Pancreas (tissue), 10 donors: ENCODE measurements around the gene FKBP5. TPM values are rescaled to one million over a fixed set of nuclear protein-coding genes. Genes with fewer than 3 reads are reported as not detected.

Experiments
- ATAC-seq, 4 donors: fragments of 200-7000 bp; cut with Tn5 transposase; one replicate each; pipeline versions ENCODE4 v1.8.0 to v1.9.1; 2020; ENCODE audit warnings: mild to moderate bottlenecking in 4 of 4, moderate library complexity in 4 of 4
- DNase-seq, 6 donors: peaks; one replicate each; pipeline ENCODE4 v3.0.0-alpha.2; 2020
- FAIRE-seq: peaks from 2 replicates; lab custom pipeline; 2012; peaks lifted over from hg19 to GRCh38; lab: Jason Lieb, UNC
- H3K27ac ChIP-seq, 4 donors: fragments of 200-600 bp; sonication (generic); 1 replicate in 3 of 4; 2 replicates in 1 of 4; pipeline versions ENCODE4 v1.5.0 to v1.8.0; 2020
- H3K27me3 ChIP-seq, 4 donors: fragments of 200-600 bp; one replicate each; pipeline ENCODE4 v1.8.0; 2021
- H3K36me3 ChIP-seq, 3 donors: fragments of 200-600 bp; sonication (generic) in 1 of 3; one replicate each; pipeline versions ENCODE4 v1.5.0 to v1.8.0; 2020 to 2021
- H3K4me1 ChIP-seq, 3 donors: fragments of 200-600 bp; one replicate each; pipeline ENCODE4 v1.8.0; 2021
- H3K4me3 ChIP-seq, 4 donors: fragments of 200-600 bp; sonication (generic) in 2 of 4; one replicate each; pipeline versions ENCODE4 v1.5.0 to v1.8.0; 2020 to 2021
- H3K9me3 ChIP-seq, 4 donors: fragments of 200-600 bp; one replicate each; pipeline ENCODE4 v1.8.0; 2021
- WGBS, 2 donors: extraction: QIAGEN DNeasy Blood & Tissue Kit; methylation state at CpG; one replicate each; pipeline ENCODE4 v1.1.7; 2013; 5-methylcytosine and 5-hydroxymethylcytosine counted together
- intact Hi-C, 3 donors: fragments of 100-400 bp; cut with DNase I; formaldehyde crosslinking; loops; one replicate each; pipeline versions ENCODE4 v1.11.1 to v1.14.2; 2022
- polyA plus RNA-seq, 2 donors: library from polyadenylated mRNA; stranded (reverse); fragments of 200-250 nt; gene quantifications; one replicate each; pipeline ENCODE4 v1.2.3, GENCODE V29; 2013
- total RNA-seq, 6 donors: library from RNA; stranded (reverse); fragmentation: NEBNext Ultra II Directional in 4 of 6; extraction: Animal tissue kit (Norgen Biotek cat#: 25700) in 4 of 6; gene quantifications; one replicate each; pipeline versions ENCODE4 v1.2.1 to v1.2.4, GENCODE V29; 2021 to 2023
- TF ChIP-seq, protein P1 (sequence below), 4 donors: fragments of 200-600 bp; sonication (generic) in 3 of 4; IDR thresholded peaks; one replicate each; pipeline versions ENCODE4 v1.5.0 to v1.8.0; 2021; ENCODE audit warnings: antibody characterized with exemption in 4 of 4
- donor health status: healthy with polysubstance abuse.
- donor health status: DM: no; HTN: no; CAD: no; lungs with moderate emphysema.
- donor health status: DM: no; HTN: no; CAD: no.
- donor health status: control.
- donor health status: control.
- donor health status: Bipolar disorder and iron deficiency.
- donor health status: DM: yes; HTN: yes; CAD: no.
- donor health status: DM: no; HTN: no; CAD: no.
- donor health status: DM: no; HTN: no; CAD: no.
- donor health status: DM: yes; HTN: yes; CAD: no.

Gene FKBP5
- total and polyA plus RNA-seq, 8 donors: 13.0 to 78.4 (median 50.3) TPM

DNA sequence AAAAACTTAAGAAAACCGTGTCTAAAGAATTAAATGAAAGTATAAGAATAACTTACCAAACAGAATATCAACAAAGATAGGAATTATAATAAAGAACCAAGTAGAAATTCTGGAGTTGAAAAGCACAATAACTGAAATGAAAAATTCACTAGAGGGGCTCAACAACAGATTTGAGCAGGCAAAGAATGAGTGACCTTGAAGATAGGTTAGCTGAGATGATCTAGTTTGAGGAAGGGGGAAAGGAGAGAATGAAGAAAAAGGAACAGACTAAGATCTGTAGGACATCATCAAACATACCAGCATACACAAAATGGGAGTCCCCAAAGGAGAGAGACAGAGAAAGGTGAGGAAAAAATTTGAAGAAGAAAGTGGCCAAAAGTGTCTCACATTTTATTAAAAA, 138.3 kb downstream of the FKBP5 start:
- WGBS, 2 donors: 44% methylated on average over 1 of the region's 1 CpG
- Histone ChIP-seq H3K4me1 (no peaks in the 10 kb centered on the region), H3K9me3 (no peaks in the 10 kb centered on the region), H3K27me3 (peaks cover 0 to 4% (median 0%) of the 10 kb centered on the region in 4 donors), H3K27ac (no peak overlapping the region), H3K36me3 (no peaks in the 10 kb centered on the region), H3K4me3 (no peak overlapping the region)
- DNase-seq (no peak), ATAC-seq (no peak), FAIRE-seq (no peak)
- intact Hi-C loops: no loop called here
- TF ChIP-seq, protein P1, sequence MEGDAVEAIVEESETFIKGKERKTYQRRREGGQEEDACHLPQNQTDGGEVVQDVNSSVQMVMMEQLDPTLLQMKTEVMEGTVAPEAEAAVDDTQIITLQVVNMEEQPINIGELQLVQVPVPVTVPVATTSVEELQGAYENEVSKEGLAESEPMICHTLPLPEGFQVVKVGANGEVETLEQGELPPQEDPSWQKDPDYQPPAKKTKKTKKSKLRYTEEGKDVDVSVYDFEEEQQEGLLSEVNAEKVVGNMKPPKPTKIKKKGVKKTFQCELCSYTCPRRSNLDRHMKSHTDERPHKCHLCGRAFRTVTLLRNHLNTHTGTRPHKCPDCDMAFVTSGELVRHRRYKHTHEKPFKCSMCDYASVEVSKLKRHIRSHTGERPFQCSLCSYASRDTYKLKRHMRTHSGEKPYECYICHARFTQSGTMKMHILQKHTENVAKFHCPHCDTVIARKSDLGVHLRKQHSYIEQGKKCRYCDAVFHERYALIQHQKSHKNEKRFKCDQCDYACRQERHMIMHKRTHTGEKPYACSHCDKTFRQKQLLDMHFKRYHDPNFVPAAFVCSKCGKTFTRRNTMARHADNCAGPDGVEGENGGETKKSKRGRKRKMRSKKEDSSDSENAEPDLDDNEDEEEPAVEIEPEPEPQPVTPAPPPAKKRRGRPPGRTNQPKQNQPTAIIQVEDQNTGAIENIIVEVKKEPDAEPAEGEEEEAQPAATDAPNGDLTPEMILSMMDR (IDR thresholded peaks at IDR 0.05): no peak

DNA sequence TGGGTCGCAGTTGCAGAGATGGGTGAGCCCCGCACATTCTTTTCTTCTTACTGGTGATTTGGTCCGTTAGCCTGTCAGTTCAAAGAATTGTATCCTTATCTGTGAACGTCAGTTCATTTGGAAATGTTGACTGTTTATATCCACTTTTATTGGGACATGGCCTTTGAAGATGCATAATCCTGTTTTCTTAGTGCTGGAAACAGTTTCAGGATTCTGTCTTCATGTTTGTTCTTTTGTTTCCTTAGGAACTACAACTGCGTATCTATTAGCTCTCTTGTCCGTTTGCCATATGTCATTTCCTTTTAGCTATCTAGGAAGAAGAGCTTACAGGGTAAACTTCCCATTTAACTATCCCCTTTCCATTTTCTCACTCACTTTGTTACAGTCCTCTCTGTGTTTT, 141.0 kb downstream of the FKBP5 start:
- no peaks in the 10 kb centered on the region for H3K4me1 ChIP-seq
- TF ChIP-seq, protein P1 (IDR thresholded peaks at IDR 0.05): no peak
- ATAC-seq: no peak
- FAIRE-seq: no peak
- H3K27me3 ChIP-seq: no peaks in the 10 kb centered on the region
- no peak overlapping the region for H3K4me3 ChIP-seq
- DNase-seq: no peak
- H3K36me3 ChIP-seq: no peaks in the 10 kb centered on the region
- 51 to 53% methylated on average over 6 of the region's 6 CpGs for WGBS, 2 donors
- no peaks in the 10 kb centered on the region for H3K9me3 ChIP-seq
- H3K27ac ChIP-seq: no peak overlapping the region
- intact Hi-C loops: no loop called here

DNA sequence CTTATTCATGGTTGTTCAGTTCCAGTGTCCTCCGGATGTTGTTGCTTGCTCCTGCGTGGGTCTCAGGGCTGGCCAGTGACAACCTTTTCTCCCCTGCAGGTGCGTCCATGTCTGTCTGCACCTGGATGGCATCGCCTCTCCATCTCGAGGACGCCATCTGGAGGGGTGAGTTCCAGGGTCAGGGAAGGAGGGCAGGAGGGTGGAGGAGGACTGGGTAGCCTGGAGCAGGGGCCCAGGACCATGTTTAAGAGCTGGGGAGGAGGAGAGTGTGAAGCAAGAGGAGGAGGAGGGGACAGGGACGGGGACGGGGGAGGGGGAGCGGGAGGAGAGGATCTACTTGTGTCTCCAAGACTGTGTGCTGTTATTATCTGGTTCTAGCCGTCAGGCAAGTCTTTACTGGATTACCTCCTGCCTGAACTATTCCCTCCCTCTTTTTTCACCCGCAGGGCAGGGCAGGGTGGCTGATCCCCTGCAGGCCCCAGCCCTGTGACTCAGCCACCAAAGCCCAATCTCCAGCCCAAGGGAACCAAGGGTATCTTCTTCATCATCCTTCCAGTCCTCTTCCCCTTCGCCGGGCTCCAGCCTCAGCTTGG, 143.8 kb downstream of the FKBP5 start:
- Histone ChIP-seq H3K4me3 (no peak overlapping the region), H3K36me3 (no peaks in the 10 kb centered on the region), H3K27ac (no peak overlapping the region), H3K9me3 (no peaks in the 10 kb centered on the region), H3K4me1 (no peaks in the 10 kb centered on the region), H3K27me3 (no peaks in the 10 kb centered on the region)
- intact Hi-C loops: no loop called here
- 44 to 50% methylated on average over 12 to 13 of the region's 13 CpGs for WGBS, 2 donors
- ATAC-seq (no peak), FAIRE-seq (no peak), DNase-seq (no peak)
- TF ChIP-seq, protein P1 (IDR thresholded peaks at IDR 0.05): no peak

DNA sequence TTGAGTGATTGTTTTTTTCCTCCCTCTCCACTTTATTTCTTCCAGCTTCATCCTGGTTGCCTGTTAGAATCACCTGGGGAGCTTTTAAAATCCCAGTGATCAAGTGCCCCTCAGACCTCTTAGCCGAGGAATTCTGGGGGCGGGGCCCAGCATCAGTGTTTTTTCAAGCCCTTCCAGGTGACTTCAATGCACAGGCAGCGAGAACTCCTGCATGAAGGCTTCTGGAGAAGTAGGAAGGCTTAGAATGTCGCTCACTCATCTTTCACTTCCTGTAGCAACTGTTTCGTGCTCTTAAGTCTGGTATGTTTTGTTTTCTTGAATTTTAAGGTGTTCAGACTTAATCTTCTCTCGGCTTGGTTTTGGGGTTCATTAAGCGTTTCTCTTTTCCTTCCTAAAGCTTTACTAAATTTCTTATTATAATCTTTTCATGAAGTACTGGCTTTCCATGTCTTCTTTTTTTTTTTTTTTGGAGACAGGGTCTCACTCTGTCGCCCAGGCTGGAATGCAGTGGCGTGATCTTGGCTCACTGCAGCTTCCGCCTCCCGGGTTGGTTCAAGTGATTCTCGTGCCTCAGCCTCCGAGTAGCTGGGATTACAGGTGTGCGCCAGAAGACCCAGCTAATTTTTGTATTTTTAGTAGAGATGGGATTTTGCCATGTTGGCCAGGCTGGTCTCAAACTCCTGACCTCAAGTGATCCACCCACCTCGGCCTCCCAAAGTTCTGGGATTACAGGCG, 145.1 kb downstream of the FKBP5 start:
- WGBS, 2 donors: 79 to 80% methylated on average over 16 of the region's 16 CpGs
- Histone ChIP-seq H3K4me3 (no peak overlapping the region), H3K9me3 (no peaks in the 10 kb centered on the region), H3K4me1 (no peaks in the 10 kb centered on the region), H3K27me3 (no peaks in the 10 kb centered on the region), H3K36me3 (no peaks in the 10 kb centered on the region), H3K27ac (no peak overlapping the region)
- TF ChIP-seq, protein P1 (IDR thresholded peaks at IDR 0.05): no peak
- no peak for DNase-seq
- no peak for FAIRE-seq
- ATAC-seq: no peak
- intact Hi-C loops: no loop called here

DNA sequence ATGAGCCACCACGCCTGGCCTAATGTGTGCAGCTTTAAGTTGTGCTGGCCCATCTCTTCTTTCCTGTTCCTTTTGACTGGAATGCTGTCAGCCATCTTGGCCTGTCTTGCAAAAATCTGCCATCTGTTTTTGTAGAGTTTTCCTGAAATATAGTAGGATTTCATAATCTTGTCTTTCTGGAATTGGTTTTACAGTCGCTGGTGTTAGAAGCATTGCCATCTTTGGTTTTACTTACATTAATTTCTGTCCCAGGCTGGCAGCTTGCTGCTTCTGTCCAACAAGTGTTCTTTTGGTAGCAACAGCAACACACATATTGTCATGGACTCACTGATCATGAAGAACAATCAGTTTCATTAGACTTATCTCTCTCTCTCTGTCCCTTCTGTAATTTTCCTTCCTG, 146.9 kb downstream of the FKBP5 start:
- no peaks in the 10 kb centered on the region for H3K9me3 ChIP-seq
- WGBS, 2 donors: 89 to 98% methylated on average over 2 of the region's 2 CpGs
- no peak for DNase-seq

More for the DNA sequence above, 146.9 kb downstream of the FKBP5 start:
- Histone ChIP-seq H3K27me3 (no peaks in the 10 kb centered on the region), H3K4me3 (no peak overlapping the region), H3K27ac (no peak overlapping the region), H3K36me3 (no peaks in the 10 kb centered on the region), H3K4me1 (no peaks in the 10 kb centered on the region)
- ATAC-seq (no peak), FAIRE-seq (no peak)
- TF ChIP-seq, protein P1 (IDR thresholded peaks at IDR 0.05): no peak
- intact Hi-C loops: no loop called here
